Activated CD4-positive, alpha-beta memory T cell treated with anti-CD3 and anti-CD28 coated beads for 36 hours (primary cell): ENCODE measurements around the gene IL20RA. TPM values are rescaled to one million over a fixed set of nuclear protein-coding genes. Genes with fewer than 3 reads are reported as not detected.
"Not testable (repeated sequence)": the region's sequence is repeated elsewhere in the genome, so short reads cannot be mapped to it uniquely, and the experiment has no call there.

Experiments used
- CTCF ChIA-PET: fragments of 350-600 bp; sonication (Branson Sonifier 250); formaldehyde crosslinking; loops from one replicate; lab custom pipeline; 2021; ENCODE audit warnings: antibody characterized with exemption, inconsistent platforms; lab: Charles Lee
- POLR2A ChIA-PET: fragments of 350-600 bp; sonication (Branson Sonifier 250); formaldehyde crosslinking; loops from one replicate; lab custom pipeline; 2021; ENCODE audit warnings: antibody characterized with exemption; lab: Charles Lee
- DNase-seq: peaks from one replicate; pipeline ENCODE4 v3.0.0-alpha.2; 2020
- H3K27ac Mint-ChIP-seq: one replicate; pipeline ENCODE4 v1.8.0; 2021; ENCODE audit warnings: mixed read lengths
- H3K27me3 Mint-ChIP-seq: one replicate; pipeline ENCODE4 v1.8.0; 2021; ENCODE audit warnings: mixed read lengths
- H3K36me3 Mint-ChIP-seq: one replicate; pipeline ENCODE4 v1.8.0; 2021; ENCODE audit warnings: mixed read lengths
- H3K4me1 Mint-ChIP-seq: one replicate; pipeline ENCODE4 v1.8.0; 2021; ENCODE audit warnings: low read depth, mixed read lengths
- H3K4me3 Mint-ChIP-seq: one replicate; pipeline ENCODE4 v1.8.0; 2021; ENCODE audit warnings: mild to moderate bottlenecking, mixed read lengths
- H3K9me3 Mint-ChIP-seq: one replicate; pipeline ENCODE4 v1.8.0; 2021; ENCODE audit warnings: mixed read lengths
- intact Hi-C: fragments of 100-400 bp; cut with micrococcal nuclease; formaldehyde crosslinking; loops from one replicate; pipeline ENCODE4 v1.15.1; 2023
- total RNA-seq, 2 experiments: library from RNA; stranded (reverse); gene quantifications; one replicate each; pipeline ENCODE4 v1.2.3, GENCODE V29; 2021

The IL20RA gene
- total RNA-seq, 2 experiments from 2014 or later: not detected

DNA sequence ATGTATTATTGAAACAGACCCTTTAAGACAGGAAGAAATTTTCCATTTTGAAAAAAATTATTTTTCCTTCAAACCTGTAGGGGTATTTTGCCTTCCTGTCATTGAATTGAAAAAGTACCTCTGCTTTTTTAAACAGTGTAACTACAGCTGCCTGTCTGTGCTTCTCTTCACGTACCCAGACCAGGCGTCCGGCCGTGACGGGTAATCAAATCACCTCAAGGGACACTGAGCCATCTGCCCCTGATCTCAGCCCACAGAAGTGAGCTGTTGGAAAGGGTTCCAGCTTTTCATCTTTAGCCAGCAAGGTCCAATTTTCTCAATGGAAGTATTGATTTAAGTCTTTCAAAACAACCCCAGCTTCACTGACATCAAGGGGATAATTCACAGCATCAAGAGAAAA lies 64.7 kb downstream of the IL20RA start:
- Mint-ChIP-seq H3K27ac (no peak overlapping the region), H3K4me1 (no peaks in the 10 kb centered on the region), H3K4me3 (no peak overlapping the region), H3K9me3 (no peaks in the 10 kb centered on the region), H3K27me3 (peaks cover 12% of the 10 kb centered on the region), H3K36me3 (no peaks in the 10 kb centered on the region)
- no peak for DNase-seq
- CTCF ChIA-PET: interaction anchor here (1.2 kb wide), 1 partner anchor 11 kb away, joined by 4 read pairs; no protein-coding TSS in a partner anchor
- POLR2A ChIA-PET: no interaction called here
- intact Hi-C loops: no loop called here

DNA sequence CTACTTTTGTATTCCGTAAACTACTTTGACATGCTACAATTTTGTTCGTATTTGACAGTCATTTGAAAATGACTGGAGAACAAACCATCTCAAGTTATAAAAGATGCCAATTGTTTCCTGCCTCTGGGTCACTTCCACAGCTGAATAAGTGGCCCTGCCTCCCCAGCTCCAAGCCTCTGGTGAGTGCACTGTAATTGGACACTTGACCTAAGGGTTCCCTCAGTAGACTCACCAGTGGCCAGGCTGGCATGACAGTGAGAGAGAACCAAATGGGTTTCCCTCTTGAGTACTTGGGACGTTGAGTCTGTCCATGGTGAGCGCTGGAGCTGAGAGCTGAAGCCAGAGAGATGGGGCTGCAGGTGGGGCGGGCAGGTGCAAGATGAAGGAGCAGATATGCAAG lies 65.6 kb downstream of the IL20RA start:
- Mint-ChIP-seq H3K4me1 (no peaks in the 10 kb centered on the region), H3K27me3 (peaks cover 12% of the 10 kb centered on the region), H3K4me3 (no peak overlapping the region), H3K9me3 (no peaks in the 10 kb centered on the region), H3K36me3 (no peaks in the 10 kb centered on the region), H3K27ac (no peak overlapping the region)
- intact Hi-C loops: no loop called here
- POLR2A ChIA-PET: no interaction called here
- DNase-seq: no peak
- CTCF ChIA-PET: no interaction called here

DNA sequence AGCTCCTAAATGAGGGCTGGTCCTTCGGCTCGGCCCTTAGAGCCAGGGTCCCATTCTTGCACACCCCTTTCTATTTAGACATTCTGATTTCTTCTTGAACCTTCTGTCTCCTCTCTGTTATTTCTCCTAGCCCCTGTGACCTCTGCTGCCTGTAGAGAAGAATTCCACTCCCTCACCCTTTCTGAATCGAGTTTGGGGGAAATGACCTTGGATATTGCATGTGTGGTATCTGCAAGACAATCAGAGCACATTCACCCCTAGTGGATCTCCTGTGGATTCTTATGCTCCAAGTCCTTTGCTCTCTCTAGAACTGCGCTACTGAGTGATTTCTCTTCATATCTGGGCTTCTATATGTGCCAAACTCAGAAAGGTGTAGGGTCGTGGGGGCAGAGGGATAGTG lies 67.7 kb downstream of the IL20RA start:
- Mint-ChIP-seq H3K4me1 (no peaks in the 10 kb centered on the region), H3K36me3 (no peaks in the 10 kb centered on the region), H3K27ac (no peak overlapping the region), H3K9me3 (no peaks in the 10 kb centered on the region), H3K27me3 (peaks cover 12% of the 10 kb centered on the region), H3K4me3 (no peak overlapping the region)
- intact Hi-C loops: no loop called here
- DNase-seq: no peak
- POLR2A ChIA-PET: no interaction called here
- CTCF ChIA-PET: no interaction called here

DNA sequence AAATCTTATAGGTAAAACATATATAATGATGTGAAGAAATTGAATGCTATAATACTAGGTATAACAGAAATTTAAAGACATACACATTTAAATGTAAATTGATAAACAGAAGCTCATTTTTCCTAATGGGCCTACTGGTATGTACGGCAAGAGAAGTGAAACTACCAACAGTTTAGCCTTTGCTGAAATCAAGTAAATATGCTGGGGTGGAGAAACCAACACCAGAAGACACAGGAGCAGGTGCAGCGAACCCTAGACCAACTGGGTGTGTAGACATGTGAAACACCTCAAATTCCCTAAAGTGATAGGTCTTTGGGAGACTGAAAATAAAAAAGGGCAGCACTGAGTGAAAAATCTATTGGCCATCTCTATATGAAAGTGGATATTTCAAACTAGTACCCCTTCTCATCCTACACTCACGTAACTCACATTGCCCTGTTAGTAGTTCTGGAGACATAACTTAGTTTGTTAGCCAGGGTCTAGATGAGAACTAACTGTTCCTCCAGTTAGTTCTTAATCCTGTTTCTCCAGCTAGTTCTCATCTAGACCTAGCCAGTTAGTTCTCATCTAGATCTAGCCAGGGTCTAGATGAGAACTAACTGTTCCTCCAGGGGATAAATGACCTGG lies 69.6 kb downstream of the IL20RA start:
- CTCF ChIA-PET: interaction anchor here (1.4 kb wide), 1 partner anchor 129 kb away, joined by 3 read pairs; no protein-coding TSS in a partner anchor
- Mint-ChIP-seq H3K4me1 (no peaks in the 10 kb centered on the region), H3K4me3 (no peak overlapping the region), H3K27me3 (peaks cover 10% of the 10 kb centered on the region), H3K27ac (no peak overlapping the region), H3K36me3 (no peaks in the 10 kb centered on the region), H3K9me3 (no peaks in the 10 kb centered on the region)
- POLR2A ChIA-PET: no interaction called here
- no peak for DNase-seq
- intact Hi-C loops: no loop called here

DNA sequence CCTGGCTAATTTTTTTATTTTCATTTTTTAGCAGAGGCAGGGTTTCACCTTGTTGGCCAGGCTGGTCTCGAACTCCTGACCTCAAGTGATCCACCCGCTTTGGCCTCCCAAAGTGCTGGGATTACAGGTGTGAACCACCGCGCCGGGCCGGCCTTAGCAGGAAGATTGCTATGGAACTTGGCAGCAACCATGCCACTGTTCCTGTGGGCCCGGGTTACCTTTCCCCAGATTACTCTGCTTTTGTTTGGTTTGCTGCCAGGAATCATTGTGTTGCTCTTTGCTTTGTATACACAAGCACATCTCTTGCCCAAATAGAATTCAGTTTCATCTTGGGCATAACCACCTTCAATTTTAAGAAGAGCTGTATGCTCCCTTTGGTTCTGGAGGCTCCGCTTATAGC lies 71.0 kb downstream of the IL20RA start:
- DNase-seq, H3K4me3 Mint-ChIP-seq, H3K27me3 Mint-ChIP-seq, H3K36me3 Mint-ChIP-seq, H3K9me3 Mint-ChIP-seq, POLR2A ChIA-PET, H3K27ac Mint-ChIP-seq, intact Hi-C loops, CTCF ChIA-PET, H3K4me1 Mint-ChIP-seq: not testable (repeated sequence)

DNA sequence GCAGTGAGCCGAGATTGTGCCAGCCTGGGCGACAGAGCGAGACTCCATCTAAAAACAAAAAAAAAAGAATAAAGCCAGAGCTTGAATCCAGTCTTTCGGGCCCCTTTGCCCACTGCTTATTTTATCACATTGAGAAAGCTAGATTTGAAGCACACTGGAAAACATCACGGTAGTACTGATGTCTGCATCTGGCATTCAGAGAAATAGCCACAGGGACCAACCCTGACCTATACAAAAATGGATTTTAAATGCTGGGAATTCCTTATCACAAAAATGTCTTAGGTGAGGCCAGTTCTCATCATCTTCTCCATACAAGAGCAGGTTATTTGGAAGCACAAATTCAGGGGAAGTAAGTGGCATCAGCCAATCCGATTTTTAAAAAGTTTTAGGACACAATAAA lies 73.2 kb downstream of the IL20RA start:
- no peak for DNase-seq
- POLR2A ChIA-PET: no interaction called here
- H3K36me3 Mint-ChIP-seq: no peaks in the 10 kb centered on the region
- no peaks in the 10 kb centered on the region for H3K9me3 Mint-ChIP-seq
- CTCF ChIA-PET: interaction anchor here (1.3 kb wide), 1 partner anchor 15 kb away, joined by 3 read pairs; no protein-coding TSS in a partner anchor
- peaks cover 16% of the 10 kb centered on the region for H3K27me3 Mint-ChIP-seq
- H3K4me1 Mint-ChIP-seq: peaks cover 4% of the 10 kb centered on the region
- intact Hi-C loops: no loop called here
- H3K27ac Mint-ChIP-seq: no peak overlapping the region
- no peak overlapping the region for H3K4me3 Mint-ChIP-seq

DNA sequence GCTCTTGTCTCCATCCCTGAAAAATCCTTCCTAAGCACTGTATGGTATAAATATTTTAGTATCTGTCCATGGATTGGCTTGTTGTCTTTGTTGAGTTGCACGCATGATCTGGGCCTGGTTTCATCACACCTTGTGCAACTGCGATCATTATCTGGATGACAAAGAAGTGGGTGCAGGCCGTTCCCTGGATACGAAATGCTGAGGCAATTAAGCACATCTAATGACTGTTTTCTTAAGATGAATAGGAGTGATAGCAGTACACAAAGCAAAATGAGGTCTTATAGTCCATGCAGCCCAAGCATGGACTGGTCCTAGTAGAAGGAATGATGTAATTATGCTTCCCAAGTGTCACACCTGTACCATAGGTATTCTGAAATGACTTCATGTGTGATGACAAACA lies 74.8 kb downstream of the IL20RA start:
- POLR2A ChIA-PET: no interaction called here
- Mint-ChIP-seq H3K9me3 (no peaks in the 10 kb centered on the region), H3K27me3 (peaks cover 21% of the 10 kb centered on the region), H3K27ac (no peak overlapping the region), H3K4me1 (peaks cover 4% of the 10 kb centered on the region), H3K36me3 (no peaks in the 10 kb centered on the region), H3K4me3 (no peak overlapping the region)
- DNase-seq: no peak
- CTCF ChIA-PET: interaction anchor here (0.6 to 1.2 kb wide), 3 partner anchors 29 to 273 kb away, joined by 3 to 4 read pairs (median 3); no protein-coding TSS in a partner anchor
- intact Hi-C loops: no loop called here

DNA sequence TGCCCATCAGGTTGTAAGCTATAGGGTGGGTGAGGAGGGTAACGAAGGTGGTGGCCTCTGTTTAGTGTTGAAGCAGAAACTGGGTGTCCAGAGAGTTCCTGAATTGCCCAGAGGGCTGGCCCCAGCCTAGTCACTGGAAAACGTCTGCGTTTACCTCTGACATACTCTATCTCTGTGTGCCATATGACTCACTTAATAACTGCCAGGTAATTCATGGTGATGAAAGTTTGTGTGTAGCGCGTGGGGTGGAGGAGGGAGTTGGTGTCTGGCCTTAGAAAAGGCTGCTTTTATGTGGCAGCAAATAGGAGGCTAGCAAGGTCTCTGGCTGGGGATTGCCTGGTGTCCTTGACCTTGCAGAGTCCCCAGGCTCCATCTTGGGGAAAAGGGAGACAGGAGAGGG lies 75.3 kb downstream of the IL20RA start:
- DNase-seq: no peak
- intact Hi-C loops: no loop called here
- Mint-ChIP-seq H3K27ac (no peak overlapping the region), H3K36me3 (no peaks in the 10 kb centered on the region), H3K27me3 (peaks cover 21% of the 10 kb centered on the region), H3K4me3 (no peak overlapping the region), H3K4me1 (peaks cover 4% of the 10 kb centered on the region), H3K9me3 (no peaks in the 10 kb centered on the region)
- CTCF ChIA-PET: interaction anchor here (0.6 to 1.4 kb wide), 4 partner anchors 10 to 69 kb away, joined by 3 to 6 read pairs (median 4); no protein-coding TSS in a partner anchor
- POLR2A ChIA-PET: no interaction called here

DNA sequence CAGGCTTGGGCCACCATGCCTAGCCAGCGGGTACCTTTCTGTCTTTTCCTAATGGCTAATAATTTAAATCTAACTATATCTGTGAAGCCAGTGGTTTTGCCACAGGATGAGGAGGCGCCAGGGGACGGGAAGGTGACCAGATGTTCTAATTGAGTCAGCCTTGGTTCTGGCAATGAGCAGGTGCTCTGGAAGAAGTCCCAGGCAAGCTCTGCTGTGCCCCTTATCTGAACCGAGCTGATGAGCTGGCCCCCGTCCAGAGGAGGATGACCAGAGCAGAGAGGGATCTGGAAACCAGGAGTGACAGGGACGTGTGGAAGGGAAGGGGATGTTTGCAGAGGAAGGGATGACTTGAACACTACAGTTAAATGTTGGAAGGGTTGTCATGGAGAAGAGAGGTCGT lies 75.9 kb downstream of the IL20RA start:
- Mint-ChIP-seq H3K4me3 (no peak overlapping the region), H3K4me1 (peaks cover 4% of the 10 kb centered on the region), H3K36me3 (no peaks in the 10 kb centered on the region), H3K27ac (no peak overlapping the region), H3K9me3 (no peaks in the 10 kb centered on the region), H3K27me3 (peaks cover 21% of the 10 kb centered on the region)
- intact Hi-C loops: loop anchor here (1.0 kb wide), 2 partner anchors 197 to 345 kb away; no protein-coding TSS in a partner anchor
- ChIA-PET CTCF (interaction anchor here (0.6 to 1.4 kb wide), 6 partner anchors 10 to 859 kb away, joined by 3 to 6 read pairs (median 3); no protein-coding TSS in a partner anchor), POLR2A (no interaction called here)
- no peak for DNase-seq

DNA sequence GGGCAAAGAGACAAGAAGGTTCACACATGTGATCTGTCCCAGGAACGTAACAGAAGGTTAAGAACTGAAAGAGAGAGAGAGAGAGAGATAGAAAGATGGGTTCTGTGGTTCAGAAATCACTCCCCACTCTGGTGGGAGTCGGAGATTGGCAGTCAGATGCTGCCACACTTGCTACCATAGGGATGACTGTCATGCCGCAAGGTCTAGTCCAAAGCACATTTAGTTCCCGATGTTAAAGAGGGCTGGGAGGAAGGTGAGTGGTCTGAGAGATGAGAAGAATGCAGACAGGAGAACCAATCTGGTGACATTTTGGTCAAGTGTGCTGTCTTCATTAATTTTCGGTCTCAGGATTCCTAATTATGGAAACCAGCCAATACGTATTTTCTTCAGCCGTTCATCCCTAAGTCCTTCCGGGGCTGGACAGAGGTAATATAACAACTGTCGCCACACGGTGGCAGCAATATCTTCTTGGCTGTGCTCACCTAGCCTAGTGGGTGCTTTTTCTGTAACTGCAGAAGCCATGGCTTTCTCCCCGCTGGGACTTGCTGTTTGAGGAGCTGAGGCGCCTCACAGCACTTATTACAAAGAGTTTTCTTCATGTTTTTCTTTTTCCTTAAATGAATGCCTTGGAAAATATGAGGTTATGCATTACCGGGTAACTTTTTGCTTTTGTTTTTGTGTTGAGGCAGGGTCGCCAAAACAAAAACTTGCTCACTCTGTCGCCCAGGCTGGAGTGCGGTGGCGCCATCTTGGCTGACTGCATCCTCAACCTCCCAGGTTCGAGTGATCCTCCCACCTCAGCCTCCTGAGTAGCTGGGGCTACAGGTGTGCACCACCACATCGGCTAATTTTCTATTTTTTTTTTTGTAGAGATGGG lies 76.7 kb downstream of the IL20RA start:
- ChIA-PET CTCF (interaction anchor here (0.6 to 1.4 kb wide), 7 partner anchors 9 to 1530 kb away, joined by 3 to 6 read pairs (median 3); no protein-coding TSS in a partner anchor), POLR2A (no interaction called here)
- H3K4me1 Mint-ChIP-seq: peaks cover 4% of the 10 kb centered on the region
- H3K4me3 Mint-ChIP-seq: no peak overlapping the region
- H3K9me3 Mint-ChIP-seq: no peaks in the 10 kb centered on the region
- H3K27me3 Mint-ChIP-seq: peaks cover 21% of the 10 kb centered on the region
- peak; percentile 79 for DNase-seq
- no peak overlapping the region for H3K27ac Mint-ChIP-seq
- intact Hi-C loops: loop anchor here (1.0 kb wide), 2 partner anchors 198 to 346 kb away; no protein-coding TSS in a partner anchor
- H3K36me3 Mint-ChIP-seq: no peaks in the 10 kb centered on the region

DNA sequence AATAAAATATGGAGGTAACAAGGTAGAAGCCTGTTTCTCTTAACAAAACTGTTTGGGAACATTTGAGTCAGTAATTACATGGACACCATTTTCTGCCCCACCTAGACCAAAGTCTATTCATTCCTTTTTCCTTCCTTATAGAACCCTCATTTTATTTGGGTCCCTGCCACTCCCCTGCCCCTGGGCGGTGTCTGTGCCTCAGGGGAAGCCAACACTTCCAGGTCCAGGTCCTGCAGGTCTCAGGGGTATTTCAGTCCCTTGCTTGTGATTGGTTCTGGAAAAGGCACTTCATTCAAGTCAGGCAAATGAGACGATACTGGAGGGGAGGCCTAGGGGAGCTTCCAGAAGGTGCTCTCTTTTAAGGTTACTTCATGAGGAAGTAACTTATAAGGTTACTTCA lies 80.4 kb downstream of the IL20RA start:
- DNase-seq: no peak
- no peak overlapping the region for H3K27ac Mint-ChIP-seq
- ChIA-PET POLR2A (no interaction called here), CTCF (interaction anchor here (1.2 kb wide), 1 partner anchor 119 kb away, joined by 5 read pairs; no protein-coding TSS in a partner anchor)
- peaks cover 4% of the 10 kb centered on the region for H3K4me1 Mint-ChIP-seq
- no peak overlapping the region for H3K4me3 Mint-ChIP-seq
- peaks cover 30% of the 10 kb centered on the region for H3K27me3 Mint-ChIP-seq
- no peaks in the 10 kb centered on the region for H3K9me3 Mint-ChIP-seq
- no peaks in the 10 kb centered on the region for H3K36me3 Mint-ChIP-seq
- intact Hi-C loops: no loop called here

DNA sequence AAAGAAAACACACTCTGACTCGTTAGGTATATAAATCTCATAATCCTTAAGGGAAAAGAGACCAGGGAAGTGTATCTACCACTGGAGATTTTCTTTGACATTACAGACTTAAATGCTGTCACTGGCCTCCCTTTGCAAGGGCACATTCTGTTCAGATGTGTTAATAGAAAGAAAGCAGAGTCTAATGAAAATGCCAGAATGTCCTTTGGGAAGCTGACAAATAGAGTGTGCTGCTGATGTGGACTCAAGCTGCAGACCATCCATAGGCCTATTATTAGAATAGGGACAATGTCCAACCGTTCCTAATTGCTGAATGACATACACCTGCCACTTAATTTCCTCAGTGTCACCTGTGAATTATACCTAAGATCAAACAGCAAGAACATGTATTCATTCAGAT lies 81.5 kb downstream of the IL20RA start:
- Mint-ChIP-seq H3K27me3 (peaks cover 36% of the 10 kb centered on the region), H3K4me3 (no peak overlapping the region), H3K27ac (no peak overlapping the region), H3K9me3 (no peaks in the 10 kb centered on the region), H3K36me3 (no peaks in the 10 kb centered on the region), H3K4me1 (peaks cover 4% of the 10 kb centered on the region)
- CTCF ChIA-PET: interaction anchor here (0.7 to 1.2 kb wide), 2 partner anchors 118 to 269 kb away, joined by 3 to 5 read pairs; no protein-coding TSS in a partner anchor
- DNase-seq: no peak
- POLR2A ChIA-PET: no interaction called here
- intact Hi-C loops: no loop called here
